ENCODE data around the gene GNAS-AS1.

Gene GNAS-AS1

DNA sequence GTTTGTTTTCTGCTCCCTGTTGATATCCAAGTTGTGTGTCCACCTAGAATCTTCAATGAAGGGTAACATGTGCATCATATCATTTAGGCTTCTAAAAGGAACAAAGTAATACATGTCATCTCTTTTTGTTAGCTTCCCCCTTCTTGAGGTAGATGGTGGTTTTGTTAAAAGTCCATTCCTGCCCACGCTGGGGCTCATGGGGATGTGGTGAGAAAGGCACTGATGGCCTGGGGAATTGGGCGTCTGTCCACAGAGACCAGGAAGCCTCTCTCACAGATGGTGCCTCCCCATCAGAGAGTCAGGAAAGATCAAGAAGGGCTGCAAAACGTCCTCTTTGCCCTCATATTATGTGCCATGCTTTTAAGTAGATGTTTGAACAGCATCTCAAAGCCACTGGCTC lies 34.3 kb upstream of the GNAS-AS1 start:
- no peak for DNase-seq

DNA sequence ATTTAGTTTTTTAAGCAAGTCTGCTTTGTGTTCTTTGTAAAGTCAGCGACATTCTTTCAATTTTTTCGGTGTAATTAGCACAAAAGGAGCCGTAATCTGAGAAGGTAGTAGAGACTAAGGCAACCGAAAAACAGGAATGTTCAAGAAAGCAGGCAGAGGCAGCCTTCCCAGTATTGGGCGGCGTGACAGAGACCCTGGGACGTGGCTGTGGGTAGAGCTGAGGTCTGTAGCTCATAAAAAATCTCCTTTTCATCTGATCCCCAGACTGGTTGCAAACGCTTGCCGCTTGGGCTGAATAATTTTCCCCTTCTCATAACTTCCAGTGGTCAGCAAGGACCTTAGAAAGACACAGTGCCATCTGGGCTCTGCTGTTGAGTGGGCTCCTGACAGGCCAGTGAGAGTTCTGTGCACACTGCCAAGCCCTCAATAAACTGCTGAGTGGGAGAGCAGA lies 32.6 kb upstream of the GNAS-AS1 start:
- no peak for DNase-seq

DNA sequence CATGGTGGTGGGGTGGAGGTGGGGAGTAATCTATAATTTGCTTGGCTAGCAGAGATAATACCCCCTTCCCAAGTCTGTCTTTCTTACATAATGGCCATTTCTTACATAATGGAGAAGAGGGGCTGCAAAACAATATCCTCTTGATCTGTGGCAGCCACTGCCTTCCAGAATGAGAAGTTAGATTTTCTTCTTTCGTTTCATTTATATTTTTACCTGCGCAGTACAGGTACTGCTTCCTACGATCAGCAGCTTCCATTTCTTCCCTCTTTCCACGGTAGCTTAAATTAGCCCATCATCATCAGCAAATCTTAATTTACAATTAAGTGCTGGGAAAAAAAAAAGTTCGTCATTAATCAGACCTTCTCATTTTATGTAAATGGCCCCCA lies 32.0 kb upstream of the GNAS-AS1 start:
- DNase-seq: no peak

DNA sequence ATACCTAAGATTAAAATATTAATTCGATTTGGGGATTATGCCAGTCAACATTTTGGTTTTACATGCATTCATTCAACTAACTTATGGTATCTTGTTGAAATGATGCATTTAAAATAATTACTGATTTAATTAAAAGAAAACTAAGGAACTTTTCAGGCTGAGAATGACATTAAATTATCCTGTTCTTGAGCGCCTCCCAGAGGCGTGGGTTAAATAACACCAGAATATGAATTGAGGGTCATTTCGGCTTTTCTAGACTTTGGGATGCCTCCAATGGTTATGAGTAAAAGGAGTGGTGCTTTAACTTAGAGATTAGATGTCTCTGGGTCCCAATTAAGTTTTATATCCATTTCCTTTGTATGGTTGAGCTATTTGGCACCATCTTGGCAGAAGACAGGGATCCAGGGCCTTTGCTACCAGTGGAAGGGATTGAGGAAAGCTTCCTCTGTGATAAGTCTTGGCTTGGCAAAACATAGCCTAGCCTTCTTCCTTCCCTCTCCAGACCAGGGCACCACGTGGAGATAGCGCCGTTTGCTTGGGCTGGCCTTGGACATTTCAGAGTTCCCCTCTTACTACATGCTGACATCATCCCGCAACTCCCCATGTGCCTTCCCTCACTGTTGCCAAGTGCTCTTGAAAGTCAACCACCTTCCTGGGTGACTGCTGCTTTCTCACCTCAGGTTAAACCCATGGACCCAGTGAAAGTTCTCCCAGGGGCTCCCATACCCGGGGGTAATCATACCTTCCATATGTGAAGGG lies 30.5 kb upstream of the GNAS-AS1 start:
- no peak for DNase-seq

DNA sequence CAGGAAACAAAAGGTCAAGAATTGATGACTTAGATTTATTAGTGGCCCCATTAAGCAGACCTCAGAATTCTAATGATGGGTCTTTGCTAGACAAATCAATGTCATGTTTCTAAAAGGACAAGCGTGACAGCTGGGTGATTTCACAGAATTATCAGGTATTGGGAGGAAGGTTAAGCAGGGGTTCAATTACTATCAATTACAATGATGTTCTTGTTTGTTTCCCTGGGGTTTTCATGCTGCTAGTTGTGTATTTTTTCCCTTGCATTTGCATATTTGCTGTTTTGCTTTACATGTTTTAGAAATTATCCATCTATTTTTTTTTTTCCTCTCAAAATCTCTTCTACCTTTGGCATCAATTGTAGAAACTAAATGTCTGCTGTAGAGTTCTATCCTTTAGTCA lies 29.7 kb upstream of the GNAS-AS1 start:
- no peak for DNase-seq

DNA sequence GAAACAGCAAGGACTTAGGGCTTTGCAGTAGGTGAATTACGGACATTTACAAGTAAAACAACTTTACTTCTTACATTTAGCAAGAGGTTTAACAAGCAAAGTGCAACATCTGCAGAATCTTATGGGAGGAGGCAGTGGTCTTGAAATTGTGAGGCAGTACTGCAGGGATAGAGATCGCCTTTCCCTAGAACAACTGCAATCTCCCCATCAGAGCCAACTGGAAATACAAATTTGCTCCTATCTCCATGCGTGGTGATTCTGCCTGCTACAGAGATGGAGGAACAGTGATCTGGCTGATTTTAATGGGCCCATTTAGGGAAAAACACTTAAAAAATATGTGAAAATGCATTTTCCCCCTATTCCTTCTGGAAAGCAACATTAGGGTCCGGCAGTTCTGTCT lies 27.7 kb upstream of the GNAS-AS1 start:
- DNase-seq: no peak

DNA sequence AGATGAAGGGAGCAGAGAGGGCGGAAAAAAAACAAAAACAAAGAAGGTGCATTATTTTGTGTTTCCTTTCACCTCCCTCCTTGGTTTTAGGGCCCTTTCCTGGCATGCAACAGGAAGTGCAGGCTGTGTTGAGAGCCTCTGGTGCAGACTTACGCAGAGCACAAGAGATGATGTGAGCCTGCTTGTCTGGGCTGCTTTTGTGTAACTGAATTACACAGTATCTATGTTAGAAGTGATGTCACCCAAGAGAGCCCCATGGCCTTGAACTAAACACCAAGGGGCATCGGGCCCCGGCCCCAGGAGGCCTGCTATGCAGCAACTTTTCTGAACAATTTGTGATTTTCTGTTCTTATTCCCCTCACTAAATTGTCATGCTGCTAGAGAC lies 27.3 kb upstream of the GNAS-AS1 start:
- DNase-seq: no peak

DNA sequence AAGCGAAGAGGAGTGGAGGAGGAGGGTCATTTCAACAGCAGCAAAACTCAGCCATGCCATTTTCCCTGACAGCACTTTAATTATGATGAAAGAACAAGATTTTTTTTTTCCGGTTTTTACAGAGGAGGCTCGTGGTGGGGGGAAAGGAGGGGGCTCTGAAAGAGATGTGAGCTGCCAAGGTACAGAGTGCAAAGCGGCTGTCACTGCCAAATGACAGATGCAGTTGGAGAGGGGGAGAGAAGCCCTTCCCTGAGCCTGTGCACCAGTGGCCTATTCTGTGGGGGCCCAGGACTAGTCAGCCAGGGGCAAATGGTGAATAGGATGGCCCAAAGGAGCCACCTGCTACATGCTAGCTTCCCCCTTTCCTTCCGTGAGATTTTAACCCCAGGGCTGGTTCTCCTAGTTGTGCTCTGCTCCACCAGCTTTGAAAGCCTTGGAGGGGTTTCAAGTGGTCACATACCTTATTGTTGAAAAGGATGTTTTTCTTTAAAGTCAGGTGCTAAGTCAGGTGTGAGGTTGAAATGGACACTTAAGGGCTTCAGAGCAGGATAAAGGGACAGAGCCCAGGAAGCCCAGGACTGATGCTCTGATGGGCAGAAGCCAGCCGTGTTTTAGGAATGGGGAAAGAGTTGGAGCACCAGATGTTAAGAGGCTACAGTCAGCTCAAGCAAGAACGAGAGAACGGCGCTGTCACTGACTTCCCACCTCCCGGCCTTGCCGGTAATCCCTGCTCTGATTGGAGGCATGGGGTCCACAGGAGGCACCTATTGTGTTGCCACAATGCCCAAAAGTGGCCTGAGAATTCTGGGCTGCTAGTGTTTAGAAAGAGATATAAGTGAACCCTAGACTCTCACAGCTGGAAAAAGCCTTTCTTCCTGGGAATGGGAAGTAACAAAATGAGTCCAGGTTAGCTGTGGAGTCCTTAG lies 26.6 kb upstream of the GNAS-AS1 start:
- DNase-seq: no peak

DNA sequence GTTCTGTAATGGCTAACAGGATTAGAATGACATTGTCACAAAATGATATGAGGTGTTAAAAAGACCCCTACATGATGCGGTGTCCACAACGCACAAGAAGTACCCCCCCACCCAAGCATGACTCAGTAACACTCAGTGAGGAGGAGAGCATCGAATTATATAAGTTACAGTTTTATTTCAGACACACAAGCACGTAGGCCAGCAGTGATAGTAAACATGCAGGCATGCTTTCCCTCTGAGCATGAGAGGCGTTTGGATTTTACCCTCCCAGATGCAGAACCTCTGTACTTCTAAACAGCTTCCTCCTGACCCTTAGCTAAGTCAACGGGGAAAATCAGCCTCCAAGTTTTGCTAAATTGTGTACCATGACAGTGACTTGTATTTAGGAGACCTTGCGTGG lies 25.7 kb upstream of the GNAS-AS1 start:
- no peak for DNase-seq

DNA sequence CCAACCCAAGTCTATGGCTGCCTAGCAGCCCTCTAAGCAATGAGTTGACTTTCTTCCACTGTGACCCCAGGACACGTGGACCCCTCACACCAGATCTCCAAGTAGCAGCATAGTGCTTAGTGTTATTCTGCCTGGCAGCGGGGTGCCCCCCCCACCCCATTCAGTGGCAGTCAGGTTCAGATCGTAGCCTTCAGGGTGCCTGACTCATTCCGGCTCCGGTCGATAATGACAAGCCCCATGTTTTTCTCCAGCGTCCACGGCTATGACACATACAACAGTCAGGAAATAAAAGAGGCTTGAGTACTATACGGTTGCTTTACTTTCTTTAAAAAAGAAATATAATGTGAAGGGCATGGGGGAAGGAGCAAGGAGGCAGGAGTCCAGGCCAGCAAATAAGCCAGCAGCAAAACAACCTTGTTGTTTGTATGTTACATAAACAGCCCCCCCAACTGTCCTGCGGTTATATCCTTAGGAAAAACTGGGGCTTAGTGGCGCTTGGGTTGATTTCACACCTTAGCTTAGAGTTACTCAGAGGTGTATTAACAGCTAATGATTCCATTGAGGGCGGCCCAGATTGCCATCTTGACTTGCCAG lies 24.9 kb upstream of the GNAS-AS1 start:
- DNase-seq: no peak

DNA sequence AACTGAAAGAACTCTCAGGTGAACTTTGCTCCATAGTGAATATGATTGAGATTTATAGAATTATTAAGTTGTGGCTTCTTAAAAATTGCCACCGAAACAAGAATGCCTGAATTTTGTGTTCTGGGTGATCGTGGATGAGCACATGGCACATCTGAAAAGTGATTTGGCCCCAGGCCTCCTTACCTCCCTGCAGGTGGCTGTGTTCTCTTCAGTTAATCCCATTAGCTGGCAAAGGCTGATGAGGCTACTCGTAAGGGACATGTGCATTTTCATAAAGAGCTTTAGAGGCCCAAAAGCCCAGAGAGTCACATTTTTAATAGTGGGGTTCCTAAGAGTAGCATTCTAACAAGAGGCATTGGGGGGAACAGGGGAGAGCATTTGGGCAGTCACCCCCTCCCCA lies 24.4 kb upstream of the GNAS-AS1 start:
- no peak for DNase-seq

DNA sequence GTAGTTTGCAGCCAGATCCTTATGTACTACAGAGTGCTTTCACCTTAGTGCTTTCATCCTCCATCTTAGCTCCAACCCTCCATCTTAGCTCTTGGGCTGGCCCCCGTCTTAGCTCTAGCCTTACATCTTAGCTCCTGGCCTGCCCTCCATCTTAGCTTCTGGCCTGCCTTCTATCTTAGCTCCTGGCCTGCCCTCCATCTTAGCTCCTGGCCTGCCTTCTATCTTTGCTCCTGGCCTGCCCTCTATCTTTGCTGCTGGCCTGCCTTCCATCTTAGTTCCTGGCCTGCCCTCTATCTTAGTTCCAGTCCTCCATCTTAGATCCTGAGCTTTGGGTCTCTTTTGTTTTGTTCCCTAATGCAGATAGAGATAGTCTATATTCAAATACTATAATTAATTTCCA lies 23.8 kb upstream of the GNAS-AS1 start:
- DNase-seq: no peak

DNA sequence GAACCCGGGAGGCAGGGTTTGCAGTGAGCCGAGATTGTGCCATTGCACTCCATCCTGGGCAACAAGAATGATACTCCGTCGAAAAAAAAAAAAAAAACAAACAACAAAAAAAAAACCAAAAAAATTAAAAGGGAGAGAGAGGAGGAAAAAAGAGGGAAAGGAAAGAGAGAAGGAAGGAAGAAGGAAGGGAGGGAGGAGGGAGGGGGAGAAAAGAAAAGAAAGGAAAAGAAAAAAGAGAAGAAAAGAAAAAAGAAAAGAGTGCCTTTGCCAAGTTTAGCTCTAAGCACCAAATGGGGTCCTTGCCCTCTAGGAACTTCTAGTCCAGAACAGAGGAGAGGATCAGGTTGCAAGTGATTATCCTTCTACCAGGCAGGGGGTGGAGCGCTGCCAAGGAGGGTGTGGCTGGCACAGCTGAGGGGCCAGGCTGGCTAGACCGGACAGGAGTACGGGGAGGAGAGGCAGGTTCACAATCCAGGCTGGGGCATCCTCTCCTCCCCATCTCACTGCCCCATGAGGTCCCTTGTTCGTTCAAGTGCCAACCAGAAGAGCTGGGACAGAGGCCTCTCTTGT lies 20.9 kb upstream of the GNAS-AS1 start:
- no peak for DNase-seq

DNA sequence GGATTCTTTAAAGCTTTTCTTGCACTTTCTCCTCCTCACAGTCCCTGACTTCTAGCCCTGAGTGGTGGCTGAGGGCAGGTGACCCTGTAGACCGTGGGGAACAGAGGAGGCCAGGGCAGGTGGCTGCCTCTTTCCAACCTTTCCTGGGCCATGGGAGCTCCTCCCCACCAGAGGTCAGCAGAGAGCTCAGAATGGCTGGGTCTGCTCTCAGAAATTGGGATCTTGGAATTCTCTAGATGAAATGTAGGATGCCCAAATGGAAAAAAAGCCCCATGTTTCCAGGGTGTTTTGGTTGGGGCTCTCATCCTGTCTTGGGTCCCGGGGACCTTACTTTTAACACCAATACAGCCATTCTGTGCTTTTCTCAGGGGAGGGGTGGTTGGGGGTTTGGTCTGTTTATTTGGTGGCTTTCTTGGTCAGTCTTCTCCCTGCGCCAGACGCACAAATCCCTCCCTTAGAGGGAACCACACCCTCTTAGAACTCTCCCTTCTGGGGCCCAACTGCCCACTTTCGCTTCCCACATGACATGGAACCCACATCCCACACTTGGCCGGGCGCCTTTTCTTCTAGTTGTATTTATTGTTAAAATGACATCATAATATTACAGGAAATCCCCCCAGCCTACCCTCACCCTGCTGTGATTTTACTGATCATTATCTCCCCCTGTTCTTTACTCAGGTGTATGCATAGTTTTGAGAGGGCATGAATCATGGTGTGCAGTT lies 19.8 kb upstream of the GNAS-AS1 start:
- DNase-seq: peak; percentile 45

DNA sequence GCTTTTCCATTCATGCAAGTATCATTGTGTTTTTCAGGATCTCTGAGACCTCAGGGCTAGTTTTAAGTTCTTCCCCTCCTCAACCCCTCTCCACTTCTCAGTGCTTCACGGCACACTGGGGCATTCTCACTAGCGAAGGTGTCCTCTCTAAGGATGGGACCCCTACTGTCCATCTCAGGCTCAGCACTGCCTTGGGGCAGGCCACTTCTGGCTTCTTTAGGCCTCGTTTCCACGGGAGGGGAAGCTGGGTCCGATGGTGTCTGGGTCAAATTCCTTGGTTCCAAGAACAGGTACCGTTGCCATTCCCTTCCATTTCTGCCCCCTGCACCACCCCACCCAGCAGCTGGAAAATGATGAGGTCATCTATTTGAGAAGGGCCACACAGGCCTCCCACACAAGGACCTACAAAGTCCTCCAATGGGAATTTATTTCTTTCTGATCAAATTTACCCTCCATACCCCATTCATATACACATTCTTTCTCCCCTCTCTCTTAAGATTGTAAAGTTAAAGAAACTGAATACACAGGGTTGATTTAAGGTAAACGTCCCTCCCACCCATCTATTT lies 19.0 kb upstream of the GNAS-AS1 start:
- DNase-seq: no peak

DNA sequence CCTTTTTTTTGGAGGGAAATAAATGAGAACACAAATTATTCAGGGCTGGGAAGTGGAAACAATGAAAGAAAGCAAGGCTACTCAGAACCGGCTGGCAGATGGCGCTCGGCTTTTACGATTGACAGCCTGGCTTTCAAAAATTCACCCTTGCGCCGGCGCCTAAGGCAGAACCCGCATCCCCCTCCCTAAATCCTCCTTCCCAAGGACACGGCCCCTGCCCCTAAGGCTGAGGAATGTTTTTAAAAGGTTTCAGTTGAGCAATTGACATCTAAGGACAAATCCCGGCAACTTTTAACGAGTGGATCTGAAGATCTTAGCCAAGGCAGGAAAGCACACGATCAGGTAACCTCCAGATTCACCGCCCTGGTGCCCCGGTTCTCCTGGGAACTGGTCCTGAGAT lies 18.1 kb upstream of the GNAS-AS1 start:
- no peak for DNase-seq

DNA sequence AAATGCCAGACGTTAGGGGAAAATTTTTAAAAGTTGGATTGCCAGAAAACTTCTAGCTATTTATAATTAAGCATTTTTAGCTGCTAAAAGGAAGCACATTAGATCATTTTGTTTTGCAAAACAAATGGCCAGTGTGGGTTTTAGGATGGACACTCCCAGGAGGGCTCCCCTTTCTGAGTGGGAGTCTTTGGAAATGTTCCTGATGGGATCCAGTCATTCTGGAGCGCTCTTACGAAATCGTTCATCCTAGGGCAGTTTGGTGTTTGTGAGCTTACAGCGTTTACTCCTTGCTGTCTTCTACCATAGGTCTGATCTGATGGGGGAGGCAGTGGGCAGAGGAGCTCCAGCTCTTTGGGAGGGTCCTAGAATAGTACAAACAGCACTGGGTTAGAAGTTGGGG lies 16.5 kb upstream of the GNAS-AS1 start:
- no peak for DNase-seq

DNA sequence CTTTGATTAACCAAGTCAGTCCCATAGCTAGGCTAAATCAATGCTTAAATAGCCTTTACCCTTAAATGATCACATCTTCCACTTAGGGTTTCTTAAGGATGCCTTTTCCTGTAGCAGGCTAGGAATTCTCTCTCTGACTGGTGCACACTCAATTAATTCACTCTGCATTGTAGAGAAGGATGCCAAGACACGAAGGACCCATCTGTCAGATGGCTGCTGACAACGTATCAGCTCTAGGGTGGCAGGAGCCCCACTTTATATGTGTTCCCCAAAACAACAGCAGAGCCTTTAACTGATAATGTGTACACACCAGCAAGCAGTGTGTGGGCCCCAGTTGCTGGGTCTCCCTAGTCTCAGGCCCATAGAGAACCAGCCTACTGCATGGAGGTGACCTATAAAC lies 15.1 kb upstream of the GNAS-AS1 start:
- DNase-seq: no peak

DNA sequence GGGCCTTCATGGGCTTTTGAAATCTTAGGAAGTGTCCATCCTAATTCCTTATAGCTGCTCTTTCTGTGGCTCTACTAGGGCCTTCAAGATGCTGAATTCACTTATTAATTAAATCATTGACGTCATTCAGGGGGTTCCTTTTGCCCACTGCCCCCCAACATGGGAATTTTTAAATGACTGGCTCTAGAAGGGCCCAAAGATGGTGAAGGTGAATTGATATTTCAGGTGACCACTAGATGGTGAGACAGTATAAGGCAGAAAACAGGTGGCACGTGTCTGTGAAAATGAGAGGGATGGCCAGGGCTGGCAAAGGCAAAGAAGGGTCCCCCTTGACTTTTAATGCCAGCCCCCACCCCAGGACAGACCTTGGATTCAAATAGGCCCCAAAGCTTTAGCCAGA lies 13.6 kb upstream of the GNAS-AS1 start:
- DNase-seq: no peak

DNA sequence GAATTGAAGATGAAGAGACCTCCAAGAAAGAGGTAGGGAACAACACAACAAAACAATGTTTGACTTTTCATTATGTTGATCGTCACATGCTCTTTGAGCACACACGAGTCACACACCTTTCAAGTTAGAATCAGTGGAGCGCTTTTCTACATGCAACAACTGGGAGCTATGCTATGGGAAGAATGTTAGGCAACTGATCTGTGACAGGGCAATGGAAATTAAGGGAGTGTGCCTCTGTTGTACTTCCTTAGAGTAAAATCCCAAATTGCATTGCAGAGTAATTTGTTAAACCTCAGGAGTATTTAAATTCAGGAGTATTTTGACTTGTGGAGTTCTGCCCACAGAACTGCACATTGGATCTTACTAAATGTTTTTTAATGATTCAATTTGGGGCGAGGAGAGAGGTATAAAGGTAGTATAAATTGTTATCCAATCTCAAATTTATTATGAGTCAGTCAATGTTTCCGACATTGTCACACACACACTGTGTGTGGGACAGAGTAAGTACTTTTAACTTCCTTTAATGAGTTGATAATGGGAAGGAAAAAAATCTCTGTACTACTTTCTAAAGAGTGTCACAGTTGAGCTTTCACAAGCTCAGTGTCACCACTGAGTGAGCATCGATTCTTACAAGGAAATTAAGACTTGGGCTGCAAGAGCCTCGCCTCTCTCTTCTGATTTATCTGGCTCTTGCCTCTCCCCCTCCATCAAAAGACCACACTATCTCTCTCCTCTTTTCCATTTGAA lies 12.5 kb upstream of the GNAS-AS1 start:
- DNase-seq: no peak

DNA sequence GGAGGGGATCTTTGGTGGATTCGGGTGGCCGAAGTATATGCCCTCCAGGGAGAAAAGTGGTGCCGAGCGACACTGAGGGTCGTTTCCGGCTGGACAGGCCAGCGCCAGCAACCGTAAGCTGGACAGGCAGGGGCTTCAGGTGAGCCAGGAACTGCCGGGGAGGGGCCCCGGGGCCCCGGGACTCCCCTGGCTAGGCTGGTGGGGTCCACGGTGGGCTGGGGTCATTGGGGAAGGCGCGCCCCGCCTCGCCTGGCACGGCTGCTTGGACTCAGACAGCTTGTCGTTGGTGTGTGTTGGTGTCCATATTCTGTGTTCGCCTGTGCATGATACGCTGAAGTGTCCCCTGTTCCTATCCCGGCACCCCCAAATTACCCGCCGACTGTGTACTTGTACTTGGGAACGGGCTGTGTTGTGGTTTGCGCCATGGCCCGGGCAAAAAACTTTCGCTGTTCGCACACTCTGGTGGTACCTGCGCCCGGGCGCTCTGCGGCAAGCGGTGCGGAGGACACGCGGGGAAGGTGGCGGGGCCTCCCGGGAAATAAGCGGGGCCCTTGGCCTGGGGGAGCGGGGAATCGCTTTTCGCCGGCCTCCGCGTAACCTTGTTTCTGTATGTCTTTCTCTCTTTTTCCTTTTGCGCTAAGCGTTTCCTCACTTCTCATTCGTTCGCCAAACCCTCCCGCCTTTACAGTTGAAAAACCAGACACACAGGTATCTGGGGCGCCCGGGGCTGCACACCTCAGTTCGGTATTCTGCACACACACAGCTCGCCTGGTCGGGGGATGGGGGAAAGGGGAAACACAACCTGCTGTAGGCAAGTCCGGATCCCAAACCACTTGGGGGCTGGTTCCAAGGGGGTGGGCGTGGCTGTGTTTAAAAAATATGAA lies 5.0 kb upstream of the GNAS-AS1 start:
- no peak for DNase-seq

All from stimulated activated CD4-positive, alpha-beta T cell treated with anti-CD3 and anti-CD28 coated beads, Interleukin-12 subunit alpha, Interleukin-12 subunit beta, amount 100 ng/mL, for 4 hours (primary cell).